ENCODE data around the gene TSC2. TPM values are rescaled to one million over a fixed set of nuclear protein-coding genes. Genes with fewer than 3 reads are reported as not detected.
"Not testable (repeated sequence)": the region's sequence is repeated elsewhere in the genome, so short reads cannot be mapped to it uniquely, and the experiment has no call there.

TSC2 gene
- polyA plus RNA-seq, 3 donors = 11.7 to 95.1 (median 20.8) TPM

DNA sequence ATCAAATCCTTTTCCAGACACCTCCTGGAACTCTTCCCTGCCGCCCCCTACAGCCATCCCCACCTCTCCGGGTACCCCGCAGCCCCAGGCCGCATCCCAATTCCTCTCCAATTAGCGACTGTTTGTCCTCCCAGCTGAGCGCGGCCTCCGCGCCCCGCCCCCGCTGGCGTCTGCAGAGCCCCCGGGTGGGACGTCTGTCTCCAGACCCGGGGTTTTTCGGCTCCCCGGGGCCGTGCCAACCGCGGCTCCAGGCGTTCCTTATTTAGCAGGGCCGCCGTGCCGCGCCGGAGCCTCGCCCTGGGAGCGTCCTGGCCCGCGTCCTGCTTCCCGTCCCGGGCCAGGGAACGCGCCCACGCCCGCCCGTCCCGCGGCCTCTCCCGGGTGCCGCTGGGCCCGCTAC, 87.3 kb downstream of the TSC2 start:
- H3K27ac Mint-ChIP-seq = peak overlapping the region in 2 of 7 donors; percentile 69 to 85
- peaks cover 10 to 13% of the 10 kb centered on the region in 2 donors for H3K4me1 ChIP-seq (ENCODE audit: control insufficient read depth in 1 of 2, insufficient read depth in 2 of 2, low read length in 2 of 2)
- H3K9me3 Mint-ChIP-seq; H3K36me3 ChIP-seq (replicated peaks in 1 of 2; ENCODE audit: control insufficient read depth in 1 of 2, insufficient read depth in 2 of 2, low read length in 2 of 2); H2AFZ ChIP-seq (ENCODE audit: insufficient read depth, low read depth, low read length, poor library complexity, severe bottlenecking); H3K9me3 ChIP-seq (replicated peaks in 1 of 2; ENCODE audit: control insufficient read depth in 1 of 2, insufficient read depth in 1 of 2, low read length in 2 of 2); H3K36me3 Mint-ChIP-seq; intact Hi-C loops (cut with micrococcal nuclease); DNase-seq; H3K27ac ChIP-seq (ENCODE audit: low read depth in 1 of 2, low read length in 2 of 2); H3K27me3 ChIP-seq (ENCODE audit: control insufficient read depth in 2 of 2, insufficient read depth in 2 of 2, low read length in 2 of 2); H3K79me2 ChIP-seq (ENCODE audit: insufficient read depth, low read length); H3K4me2 ChIP-seq (replicated peaks; ENCODE audit: extremely low read depth, low read length, poor library complexity, severe bottlenecking); H3K9ac ChIP-seq (ENCODE audit: insufficient read depth, low read length, poor library complexity, severe bottlenecking); H4K20me1 ChIP-seq (ENCODE audit: insufficient read depth, low read length): not testable (repeated sequence)
- peak overlapping the region; percentile 75 to 85 for H3K4me3 Mint-ChIP-seq
- WGBS (ENCODE audit: insufficient coverage) = 0% methylated on average over 14 of the region's 42 CpGs
- peaks cover 5 to 13% (median 11%) of the 10 kb centered on the region in 3 donors for H3K27me3 Mint-ChIP-seq (ENCODE audit: low read depth in 3 of 3)
- H3K4me1 Mint-ChIP-seq = peaks cover 18% of the 10 kb centered on the region
- H3K4me3 ChIP-seq (replicated peaks in 1 of 3; ENCODE audit: low read depth in 2 of 3, low read length in 3 of 3) = peak overlapping the region; percentile 38 to 63 (median 44)

DNA sequence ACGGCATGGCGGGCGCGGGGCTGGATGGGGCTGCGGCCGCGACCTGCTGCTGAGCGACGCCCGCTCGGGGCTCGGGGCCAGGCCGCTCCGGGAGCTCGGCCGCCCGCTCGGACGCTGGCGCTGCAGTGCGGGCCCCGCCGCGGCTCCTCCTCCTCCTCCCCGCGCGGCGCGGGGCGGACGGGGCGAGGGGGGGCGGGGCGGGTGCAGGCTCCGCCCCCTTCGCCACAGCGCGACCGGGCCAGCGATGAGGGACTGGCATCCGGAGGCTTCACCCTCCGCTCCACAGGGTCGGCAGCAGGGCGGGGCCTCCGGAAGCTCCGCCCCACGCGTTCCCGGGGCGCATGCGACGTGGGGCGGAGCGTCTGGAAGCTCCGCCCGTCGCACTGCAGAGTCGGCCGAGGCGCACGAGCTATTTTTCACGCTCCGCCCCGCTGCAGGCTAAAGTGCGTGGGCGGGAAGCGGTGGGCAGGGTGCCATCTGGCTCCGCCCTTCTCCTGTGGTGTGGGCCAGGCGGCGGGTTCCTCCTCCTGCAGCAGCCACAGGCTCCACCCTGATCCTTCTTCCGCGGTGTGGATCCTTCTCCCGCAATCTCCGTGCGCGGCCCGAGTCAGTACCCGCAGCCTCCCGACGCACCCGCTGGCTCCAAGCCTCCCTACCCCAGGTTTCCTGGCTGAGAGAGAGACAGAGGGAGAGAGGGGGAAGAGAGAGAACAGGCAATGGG, 88.1 kb downstream of the TSC2 start, which contains the start of gene PKD1:
Gene PKD1, minus strand, starts transcription at position 129 of the 721 bp plus-strand sequence. CDS start 209 bp downstream, outside the sequence.
- H3K9ac ChIP-seq (ENCODE audit: insufficient read depth, low read length, poor library complexity, severe bottlenecking) = peak within 1 kb of the TSS; percentile 36
- 0% methylated on average over 21 of the region's 81 CpGs for WGBS (ENCODE audit: insufficient coverage)
- H3K79me2 ChIP-seq (ENCODE audit: insufficient read depth, low read length) = not testable (repeated sequence)

More for the DNA sequence above, 88.1 kb downstream of the TSC2 start, which contains the start of gene PKD1:
- H3K4me2 ChIP-seq (replicated peaks; ENCODE audit: extremely low read depth, low read length, poor library complexity, severe bottlenecking) = peak within 1 kb of the TSS; percentile 60
- H3K27ac ChIP-seq (ENCODE audit: low read depth in 1 of 2, low read length in 2 of 2) = peak within 1 kb of the TSS in 1 of 2 donors; percentile 48
- H3K9me3 ChIP-seq (replicated peaks in 1 of 2; ENCODE audit: control insufficient read depth in 1 of 2, insufficient read depth in 1 of 2, low read length in 2 of 2); H4K20me1 ChIP-seq (ENCODE audit: insufficient read depth, low read length); H3K9me3 Mint-ChIP-seq; H3K27me3 ChIP-seq (ENCODE audit: control insufficient read depth in 2 of 2, insufficient read depth in 2 of 2, low read length in 2 of 2); H3K36me3 ChIP-seq (replicated peaks in 1 of 2; ENCODE audit: control insufficient read depth in 1 of 2, insufficient read depth in 2 of 2, low read length in 2 of 2); intact Hi-C loops (cut with micrococcal nuclease); H3K36me3 Mint-ChIP-seq: not testable (repeated sequence)
- Mint-ChIP-seq H3K4me3 (peak within 1 kb of the TSS; percentile 87 to 94), H3K27me3 (ENCODE audit: low read depth in 3 of 3) (peaks cover 5 to 13% (median 11%) of the 10 kb centered on the region in 3 donors), H3K27ac (peak within 1 kb of the TSS; percentile 90 to 96 (median 95)), H3K4me1 (peaks cover 21% of the 10 kb centered on the region)
- H2AFZ ChIP-seq (ENCODE audit: insufficient read depth, low read depth, low read length, poor library complexity, severe bottlenecking) = peak within 1 kb of the TSS; percentile 63
- H3K4me3 ChIP-seq (replicated peaks in 1 of 3; ENCODE audit: low read depth in 2 of 3, low read length in 3 of 3) = peak within 1 kb of the TSS; percentile 38 to 63 (median 44)
- H3K4me1 ChIP-seq (ENCODE audit: control insufficient read depth in 1 of 2, insufficient read depth in 2 of 2, low read length in 2 of 2) = peaks cover 10 to 13% of the 10 kb centered on the region in 2 donors
- peak; percentile 88 to 97 (median 92) for DNase-seq

Small RNA genes within 50 kb of the gene (small RNA-seq; reads per million reads assigned to genes)
- gene MIR1225 (ENCODE audit: insufficient read length, low read depth) = not detected
- not detected for gene MIR3180-5 (ENCODE audit: insufficient read length, low read depth)
- not detected for gene MIR4516 (ENCODE audit: insufficient read length, low read depth)
- gene RF00019 (ENCODE audit: insufficient read length, low read depth) = not detected
- gene RN7SL219P (ENCODE audit: insufficient read length, low read depth) = not detected

Other genes starting within 250 kb of the TSC2 start
- gene HAGH, start 221.2 kb upstream of the TSC2 start, polyA plus RNA-seq = 10 to 100 TPM; 42.6 to 82.1 (median 47.7) TPM
- gene FAHD1, start 220.8 kb upstream of the TSC2 start, polyA plus RNA-seq = 10 to 100 TPM in 2 of 3 donors, 1 to 10 TPM in 1; 7.5 to 24.9 (median 17.3) TPM
- not detected for gene MEIOB, start 175.8 kb upstream of the TSC2 start, polyA plus RNA-seq
- gene HS3ST6, start 129.6 kb upstream of the TSC2 start, polyA plus RNA-seq = not detected
- 100 to 1,000 TPM; 116 to 427 (median 416) TPM for gene MSRB1, start 104.8 kb upstream of the TSC2 start, polyA plus RNA-seq
- gene RPL3L, start 93.3 kb upstream of the TSC2 start, polyA plus RNA-seq = not detected
- 100 to 1,000 TPM; 121 to 215 (median 186) TPM for gene NDUFB10, start 88.4 kb upstream of the TSC2 start, polyA plus RNA-seq
- 1,000 to 10,000 TPM; 1,849 to 2,136 (median 1,893) TPM for gene RPS2, start 83.2 kb upstream of the TSC2 start, polyA plus RNA-seq
- not detected for gene RNF151, start 81.1 kb upstream of the TSC2 start, polyA plus RNA-seq
- 10 to 100 TPM; 33.9 to 37.8 (median 36.0) TPM for gene TBL3, start 75.9 kb upstream of the TSC2 start, polyA plus RNA-seq
- gene NOXO1, start 66.5 kb upstream of the TSC2 start, polyA plus RNA-seq = under 1 TPM in 1 of 3 donors, not detected in 2; 0.09 TPM
- 10 to 100 TPM in 2 of 3 donors, 1 to 10 TPM in 1; 8.1 to 22.7 (median 22.4) TPM for gene GFER, start 63.8 kb upstream of the TSC2 start, polyA plus RNA-seq
- under 1 TPM in 2 of 3 donors, not detected in 1; 0.20 to 0.29 TPM for gene SYNGR3, start 58.0 kb upstream of the TSC2 start, polyA plus RNA-seq
- gene ZNF598, start 38.2 kb upstream of the TSC2 start, polyA plus RNA-seq = 10 to 100 TPM in 1 of 3 donors, 1 to 10 TPM in 2; 1.4 to 42.1 (median 1.5) TPM
- not detected for gene NPW, start 28.2 kb upstream of the TSC2 start, polyA plus RNA-seq
- gene NHERF2, start 21.1 kb upstream of the TSC2 start, polyA plus RNA-seq = 1 to 10 TPM in 1 of 3 donors, under 1 TPM in 2; 0.66 to 8.2 (median 0.78) TPM
- gene NTHL1, start 151 bp upstream of the TSC2 start, polyA plus RNA-seq = 10 to 100 TPM in 1 of 3 donors, 1 to 10 TPM in 2; 9.2 to 22.4 (median 9.6) TPM
- 10 to 100 TPM in 1 of 3 donors, 1 to 10 TPM in 1, under 1 TPM in 1; 0.22 to 53.8 (median 1.6) TPM for gene PKD1, start 87.9 kb downstream of the TSC2 start, polyA plus RNA-seq
- gene RAB26, start 100.6 kb downstream of the TSC2 start, polyA plus RNA-seq = not detected
- gene TRAF7, start 107.8 kb downstream of the TSC2 start, polyA plus RNA-seq = 10 to 100 TPM in 1 of 3 donors, 1 to 10 TPM in 2; 5.9 to 41.9 (median 6.7) TPM
- not detected for gene CASKIN1, start 148.6 kb downstream of the TSC2 start, polyA plus RNA-seq
- gene MLST8, start 157.5 kb downstream of the TSC2 start, polyA plus RNA-seq = 10 to 100 TPM; 29.9 to 54.3 (median 30.5) TPM
- 1 to 10 TPM in 1 of 3 donors, not detected in 2; 8.8 TPM for gene BRICD5, start 162.9 kb downstream of the TSC2 start, polyA plus RNA-seq
- 10 to 100 TPM in 2 of 3 donors, 1 to 10 TPM in 1; 7.2 to 20.2 (median 19.2) TPM for gene PGP, start 166.9 kb downstream of the TSC2 start, polyA plus RNA-seq
- gene E4F1, start 175.6 kb downstream of the TSC2 start, polyA plus RNA-seq = 10 to 100 TPM in 1 of 3 donors, 1 to 10 TPM in 2; 4.9 to 50.9 (median 5.8) TPM
- gene DNASE1L2, start 188.5 kb downstream of the TSC2 start, polyA plus RNA-seq = 1 to 10 TPM in 1 of 3 donors, not detected in 2; 1.1 TPM
- 10 to 100 TPM; 29.9 to 74.5 (median 52.3) TPM for gene ECI1, start 203.6 kb downstream of the TSC2 start, polyA plus RNA-seq
- 100 to 1,000 TPM in 2 of 3 donors, 10 to 100 TPM in 1; 93.7 to 176 (median 106) TPM for gene RNPS1, start 220.1 kb downstream of the TSC2 start, polyA plus RNA-seq

Measured in CD14-positive monocyte (primary cell).